ENCODE data around the gene RRAGD.

Gene RRAGD

GRCh38 chr6:89378628-89379027 lies 33.4 kb downstream of the RRAGD start:
- H3K27ac ChIP-seq (ENCODE audit: low read depth, low read length, severe bottlenecking): no peak overlapping the region
- no peaks in the 10 kb centered on the region for H3K4me1 ChIP-seq (ENCODE audit: control insufficient read depth, insufficient read depth, low read length, poor library complexity, severe bottlenecking)
- H3K36me3 ChIP-seq (ENCODE audit: control insufficient read depth, insufficient read depth, low read length): no peaks in the 10 kb centered on the region
- WGBS, 2 experiments (ENCODE audit: insufficient coverage in 2 of 2): 90 to 100% methylated on average over 1 to 3 of the region's 4 CpGs
- H3K9me3 ChIP-seq (ENCODE audit: control insufficient read depth, low read length): no peaks in the 10 kb centered on the region
- no peak overlapping the region for H3K4me3 ChIP-seq (ENCODE audit: extremely low read depth, insufficient read depth, low read length, poor library complexity, severe bottlenecking)

GRCh38 chr6:89375427-89376267 lies 36.4 kb downstream of the RRAGD start:
- Histone ChIP-seq H3K4me1 (ENCODE audit: control insufficient read depth, insufficient read depth, low read length, poor library complexity, severe bottlenecking) (no peaks in the 10 kb centered on the region), H3K36me3 (ENCODE audit: control insufficient read depth, insufficient read depth, low read length) (no peaks in the 10 kb centered on the region), H3K27ac (ENCODE audit: low read depth, low read length, severe bottlenecking) (no peak overlapping the region), H3K4me3 (ENCODE audit: extremely low read depth, insufficient read depth, low read length, poor library complexity, severe bottlenecking) (no peak overlapping the region), H3K9me3 (ENCODE audit: control insufficient read depth, low read length) (no peaks in the 10 kb centered on the region)
- WGBS, 2 experiments (ENCODE audit: insufficient coverage in 2 of 2): 92% methylated on average over 2 of the region's 6 CpGs

DNA sequence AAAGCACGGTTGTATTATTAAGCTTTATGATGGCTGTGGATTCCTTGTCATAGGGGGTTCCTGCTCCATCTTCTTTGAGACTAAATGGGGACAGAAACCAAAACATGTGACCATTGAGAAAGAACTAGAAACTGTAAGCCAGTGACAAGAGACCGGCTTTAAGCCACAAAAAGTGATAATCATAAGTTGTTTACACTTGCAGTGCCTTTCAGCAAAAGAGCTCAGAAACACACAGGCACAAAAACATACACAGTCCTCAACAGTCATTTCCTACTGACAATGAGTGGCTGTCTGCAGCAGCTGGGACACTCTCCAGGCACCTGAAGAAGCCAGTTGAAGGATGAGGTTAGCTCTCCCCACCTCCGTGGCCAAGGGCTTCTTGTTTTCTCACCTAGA lies 39.6 kb downstream of the RRAGD start:
- Histone ChIP-seq H3K27ac (ENCODE audit: low read depth, low read length, severe bottlenecking) (no peak overlapping the region), H3K4me1 (ENCODE audit: control insufficient read depth, insufficient read depth, low read length, poor library complexity, severe bottlenecking) (no peaks in the 10 kb centered on the region), H3K9me3 (ENCODE audit: control insufficient read depth, low read length) (no peaks in the 10 kb centered on the region), H3K4me3 (ENCODE audit: extremely low read depth, insufficient read depth, low read length, poor library complexity, severe bottlenecking) (no peak overlapping the region), H3K36me3 (ENCODE audit: control insufficient read depth, insufficient read depth, low read length) (no peaks in the 10 kb centered on the region)
- WGBS, 2 experiments (ENCODE audit: insufficient coverage in 2 of 2): 74 to 93% methylated on average over 2 of the region's 3 CpGs

- H3K4me1 ChIP-seq (ENCODE audit: control insufficient read depth, insufficient read depth, low read length, poor library complexity, severe bottlenecking): no peaks in the 10 kb centered on the region
- H3K36me3 ChIP-seq (ENCODE audit: control insufficient read depth, insufficient read depth, low read length): no peaks in the 10 kb centered on the region
Measured at GRCh38 chr6:89371849-89372505, 40.1 kb downstream of the RRAGD start.

GRCh38 chr6:89368999-89369398 lies 43.1 kb downstream of the RRAGD start:
- 0 to 23% methylated on average over 2 to 4 of the region's 7 CpGs for WGBS, 2 experiments (ENCODE audit: insufficient coverage in 2 of 2)
- H3K36me3 ChIP-seq (ENCODE audit: control insufficient read depth, insufficient read depth, low read length): no peaks in the 10 kb centered on the region
- no peaks in the 10 kb centered on the region for H3K4me1 ChIP-seq (ENCODE audit: control insufficient read depth, insufficient read depth, low read length, poor library complexity, severe bottlenecking)
- no peaks in the 10 kb centered on the region for H3K9me3 ChIP-seq (ENCODE audit: control insufficient read depth, low read length)
- no peak overlapping the region for H3K4me3 ChIP-seq (ENCODE audit: extremely low read depth, insufficient read depth, low read length, poor library complexity, severe bottlenecking)
- H3K27ac ChIP-seq (ENCODE audit: low read depth, low read length, severe bottlenecking): no peak overlapping the region

More at GRCh38 chr6:89371849-89372505, 40.1 kb downstream of the RRAGD start:
- H3K9me3 ChIP-seq (ENCODE audit: control insufficient read depth, low read length): no peaks in the 10 kb centered on the region
- H3K27ac ChIP-seq (ENCODE audit: low read depth, low read length, severe bottlenecking): no peak overlapping the region
- 5 to 27% methylated on average over 2 to 5 of the region's 8 CpGs for WGBS, 2 experiments (ENCODE audit: insufficient coverage in 2 of 2)
- no peak overlapping the region for H3K4me3 ChIP-seq (ENCODE audit: extremely low read depth, insufficient read depth, low read length, poor library complexity, severe bottlenecking)

DNA sequence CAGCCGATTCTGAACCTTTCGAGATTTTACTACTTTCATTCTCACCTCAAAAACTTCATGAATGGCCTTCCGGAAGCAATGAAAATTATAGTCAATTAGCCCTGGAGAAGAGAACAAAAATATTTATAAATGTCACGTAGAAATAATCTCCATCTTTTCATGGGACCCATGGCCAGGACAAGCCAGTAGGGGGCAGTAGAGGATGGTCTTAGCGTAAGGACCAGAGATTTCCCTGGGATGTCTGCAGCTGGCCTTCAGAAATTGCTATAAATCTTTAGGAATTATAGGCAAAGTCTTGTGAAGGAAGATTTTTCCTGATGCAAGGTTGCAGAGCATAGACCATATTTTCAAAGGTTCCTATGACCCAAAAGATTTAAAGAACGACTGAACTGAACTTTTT lies 44.0 kb downstream of the RRAGD start:
- H3K36me3 ChIP-seq (ENCODE audit: control insufficient read depth, insufficient read depth, low read length): no peaks in the 10 kb centered on the region
- 0 to 10% methylated on average over 1 to 2 of the region's 6 CpGs for WGBS, 2 experiments (ENCODE audit: insufficient coverage in 2 of 2)

GRCh38 chr6:89364586-89364985 lies 47.5 kb downstream of the RRAGD start:
- no peaks in the 10 kb centered on the region for H3K4me1 ChIP-seq (ENCODE audit: control insufficient read depth, insufficient read depth, low read length, poor library complexity, severe bottlenecking)

More for the DNA sequence above, 44.0 kb downstream of the RRAGD start:
- no peaks in the 10 kb centered on the region for H3K4me1 ChIP-seq (ENCODE audit: control insufficient read depth, insufficient read depth, low read length, poor library complexity, severe bottlenecking)
- H3K9me3 ChIP-seq (ENCODE audit: control insufficient read depth, low read length): no peaks in the 10 kb centered on the region
- H3K27ac ChIP-seq (ENCODE audit: low read depth, low read length, severe bottlenecking): no peak overlapping the region
- H3K4me3 ChIP-seq (ENCODE audit: extremely low read depth, insufficient read depth, low read length, poor library complexity, severe bottlenecking): no peak overlapping the region

GRCh38 chr6:89361171-89361570 lies 50.9 kb downstream of the RRAGD start:
- Histone ChIP-seq H3K27ac (ENCODE audit: low read depth, low read length, severe bottlenecking) (no peak overlapping the region), H3K4me1 (ENCODE audit: control insufficient read depth, insufficient read depth, low read length, poor library complexity, severe bottlenecking) (no peaks in the 10 kb centered on the region), H3K9me3 (ENCODE audit: control insufficient read depth, low read length) (no peaks in the 10 kb centered on the region), H3K4me3 (ENCODE audit: extremely low read depth, insufficient read depth, low read length, poor library complexity, severe bottlenecking) (no peak overlapping the region), H3K36me3 (ENCODE audit: control insufficient read depth, insufficient read depth, low read length) (no peaks in the 10 kb centered on the region)
- 100% methylated on average over 1 of the region's 2 CpGs; no CpG with 5 or more reads in 1 of the 2 experiments for WGBS, 2 experiments (ENCODE audit: insufficient coverage in 2 of 2)

More at GRCh38 chr6:89364586-89364985, 47.5 kb downstream of the RRAGD start:
- Histone ChIP-seq H3K36me3 (ENCODE audit: control insufficient read depth, insufficient read depth, low read length) (no peaks in the 10 kb centered on the region), H3K27ac (ENCODE audit: low read depth, low read length, severe bottlenecking) (no peak overlapping the region), H3K4me3 (ENCODE audit: extremely low read depth, insufficient read depth, low read length, poor library complexity, severe bottlenecking) (no peak overlapping the region), H3K9me3 (ENCODE audit: control insufficient read depth, low read length) (no peaks in the 10 kb centered on the region)

- no peak overlapping the region for H3K4me3 ChIP-seq (ENCODE audit: extremely low read depth, insufficient read depth, low read length, poor library complexity, severe bottlenecking)
- H3K36me3 ChIP-seq (ENCODE audit: control insufficient read depth, insufficient read depth, low read length): no peaks in the 10 kb centered on the region
- 100% methylated on average over 1 of the region's 2 CpGs; no CpG with 5 or more reads in 1 of the 2 experiments for WGBS, 2 experiments (ENCODE audit: insufficient coverage in 2 of 2)
- no peaks in the 10 kb centered on the region for H3K4me1 ChIP-seq (ENCODE audit: control insufficient read depth, insufficient read depth, low read length, poor library complexity, severe bottlenecking)
- H3K27ac ChIP-seq (ENCODE audit: low read depth, low read length, severe bottlenecking): no peak overlapping the region
- H3K9me3 ChIP-seq (ENCODE audit: control insufficient read depth, low read length): no peaks in the 10 kb centered on the region
Measured at GRCh38 chr6:89360415-89360999, 51.6 kb downstream of the RRAGD start.

GRCh38 chr6:89359561-89359960 lies 52.5 kb downstream of the RRAGD start:
- Histone ChIP-seq H3K36me3 (ENCODE audit: control insufficient read depth, insufficient read depth, low read length) (no peaks in the 10 kb centered on the region), H3K27ac (ENCODE audit: low read depth, low read length, severe bottlenecking) (no peak overlapping the region), H3K4me3 (ENCODE audit: extremely low read depth, insufficient read depth, low read length, poor library complexity, severe bottlenecking) (no peak overlapping the region), H3K4me1 (ENCODE audit: control insufficient read depth, insufficient read depth, low read length, poor library complexity, severe bottlenecking) (no peaks in the 10 kb centered on the region), H3K9me3 (ENCODE audit: control insufficient read depth, low read length) (no peaks in the 10 kb centered on the region)
- 33 to 40% methylated on average over 1 of the region's 1 CpG for WGBS, 2 experiments (ENCODE audit: insufficient coverage in 2 of 2)
